GM18858 (cell line): ENCODE data around the gene GRP.

Experiments used
- ATAC-seq: cut with Tn5 transposase; IDR thresholded peaks from one replicate; pipeline ENCODE4 v1.9.1; 2021; ENCODE audit not compliant: unreplicated experiment

The GRP gene

GRCh38 chr18:59219672-59220163, at the start of gene GRP:
TSS of gene GRP (plus strand) at chr18:59220158. CDS start at chr18:59220266, 108 bp downstream.
- ATAC-seq = no peak

- no peak for ATAC-seq
Observed at GRCh38 chr18:59172664-59173249, 47.2 kb upstream of the GRP start.

GRCh38 chr18:59177485-59177884, 42.5 kb upstream of the GRP start:
- no peak for ATAC-seq

- ATAC-seq = no peak
Observed at GRCh38 chr18:59180150-59180845, 39.7 kb upstream of the GRP start.

GRCh38 chr18:59182673-59183072, 37.3 kb upstream of the GRP start:
- no peak for ATAC-seq

GRCh38 chr18:59189008-59189407, 30.9 kb upstream of the GRP start:
- no peak for ATAC-seq

- ATAC-seq = no peak
Observed at GRCh38 chr18:59189746-59190145, 30.2 kb upstream of the GRP start.

GRCh38 chr18:59196161-59196725, 23.7 kb upstream of the GRP start:
- no peak for ATAC-seq

- ATAC-seq = no peak
Observed at GRCh38 chr18:59197636-59198035, 22.3 kb upstream of the GRP start.

- ATAC-seq = no peak
Observed at GRCh38 chr18:59198215-59198614, 21.7 kb upstream of the GRP start.

- ATAC-seq = no peak
Observed at GRCh38 chr18:59200787-59201186, 19.2 kb upstream of the GRP start.

- ATAC-seq = no peak
Observed at GRCh38 chr18:59202258-59202820, 17.6 kb upstream of the GRP start.

- ATAC-seq = no peak
Observed at GRCh38 chr18:59207506-59207905, 12.5 kb upstream of the GRP start.

GRCh38 chr18:59208602-59209125, 11.3 kb upstream of the GRP start:
- ATAC-seq = no peak

GRCh38 chr18:59210299-59210698, 9.7 kb upstream of the GRP start:
- ATAC-seq = no peak

GRCh38 chr18:59211629-59212028, 8.3 kb upstream of the GRP start:
- no peak for ATAC-seq

GRCh38 chr18:59218018-59218417, 1.9 kb upstream of the GRP start:
- ATAC-seq = no peak

GRCh38 chr18:59220164-59220783, 316 bp downstream of the GRP start:
- no peak for ATAC-seq

- no peak for ATAC-seq
Observed at GRCh38 chr18:59220784-59221765, 1.1 kb downstream of the GRP start.

GRCh38 chr18:59222341-59222740, 2.4 kb downstream of the GRP start:
- no peak for ATAC-seq
